ENCODE results near the gene DNAH3.
A peak's percentile ranks its signal among the peaks of the same experiment; 100 is the strongest.

Gene DNAH3

GRCh38 chr16:20901068-20901435, 249.6 kb downstream of the DNAH3 start:
- DNase-seq = no peak

GRCh38 chr16:20900299-20901067, 250.2 kb downstream of the DNAH3 start, which contains the start of the genes DCUN1D3 and LYRM1:
Gene DCUN1D3 (minus strand): TSS chr16:20900358. CDS start chr16:20862538, 37,820 bp downstream.
Gene LYRM1 (plus strand): TSS chr16:20900771. CDS start chr16:20915556, 14,785 bp downstream.
- peak; percentile 84 for DNase-seq

- DNase-seq = peak; percentile 3
Observed at GRCh38 chr16:20899477-20900298, 251.0 kb downstream of the DNAH3 start.

- DNase-seq = no peak
Observed at GRCh38 chr16:20899071-20899470, 251.6 kb downstream of the DNAH3 start.

- no peak for DNase-seq
Observed at GRCh38 chr16:20897922-20898321, 252.7 kb downstream of the DNAH3 start.

GRCh38 chr16:20897253-20897897, 253.3 kb downstream of the DNAH3 start:
- DNase-seq = no peak

GRCh38 chr16:20894388-20894787, 256.3 kb downstream of the DNAH3 start:
- no peak for DNase-seq

- no peak for DNase-seq
Observed at GRCh38 chr16:20889625-20890275, 260.9 kb downstream of the DNAH3 start.

GRCh38 chr16:20887207-20887606, 263.4 kb downstream of the DNAH3 start:
- no peak for DNase-seq

GRCh38 chr16:20886320-20886719, 264.3 kb downstream of the DNAH3 start:
- DNase-seq = no peak

GRCh38 chr16:20884240-20884556, 266.4 kb downstream of the DNAH3 start:
- DNase-seq = no peak

- DNase-seq = no peak
Observed at GRCh38 chr16:20883554-20884239, 266.9 kb downstream of the DNAH3 start.

All from activated T-cell treated with anti-CD3 and anti-CD28 coated beads for 4 hours (primary cell).